Stimulated activated CD4-positive, alpha-beta T cell treated with anti-CD3 and anti-CD28 coated beads, Interleukin-4, amount 100 ng/mL, for 1 hour (primary cell): Measurements from ENCODE around the gene HBA2.
"Not testable (repeated sequence)": the region's sequence is repeated elsewhere in the genome, so short reads cannot be mapped to it uniquely, and the experiment has no call there.

Experiments
- DNase-seq: peaks from one replicate; pipeline ENCODE4 v3.0.0-alpha.2; 2020

The HBA2 gene

DNA sequence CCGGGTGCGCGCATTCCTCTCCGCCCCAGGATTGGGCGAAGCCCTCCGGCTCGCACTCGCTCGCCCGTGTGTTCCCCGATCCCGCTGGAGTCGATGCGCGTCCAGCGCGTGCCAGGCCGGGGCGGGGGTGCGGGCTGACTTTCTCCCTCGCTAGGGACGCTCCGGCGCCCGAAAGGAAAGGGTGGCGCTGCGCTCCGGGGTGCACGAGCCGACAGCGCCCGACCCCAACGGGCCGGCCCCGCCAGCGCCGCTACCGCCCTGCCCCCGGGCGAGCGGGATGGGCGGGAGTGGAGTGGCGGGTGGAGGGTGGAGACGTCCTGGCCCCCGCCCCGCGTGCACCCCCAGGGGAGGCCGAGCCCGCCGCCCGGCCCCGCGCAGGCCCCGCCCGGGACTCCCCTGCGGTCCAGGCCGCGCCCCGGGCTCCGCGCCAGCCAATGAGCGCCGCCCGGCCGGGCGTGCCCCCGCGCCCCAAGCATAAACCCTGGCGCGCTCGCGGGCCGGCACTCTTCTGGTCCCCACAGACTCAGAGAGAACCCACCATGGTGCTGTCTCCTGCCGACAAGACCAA, at the start of gene HBA2:
Gene HBA2 (plus strand): TSS at position 503 of the 568 bp plus-strand sequence. CDS start 37 bp downstream, at position 540.
- not testable (repeated sequence) for DNase-seq

DNA sequence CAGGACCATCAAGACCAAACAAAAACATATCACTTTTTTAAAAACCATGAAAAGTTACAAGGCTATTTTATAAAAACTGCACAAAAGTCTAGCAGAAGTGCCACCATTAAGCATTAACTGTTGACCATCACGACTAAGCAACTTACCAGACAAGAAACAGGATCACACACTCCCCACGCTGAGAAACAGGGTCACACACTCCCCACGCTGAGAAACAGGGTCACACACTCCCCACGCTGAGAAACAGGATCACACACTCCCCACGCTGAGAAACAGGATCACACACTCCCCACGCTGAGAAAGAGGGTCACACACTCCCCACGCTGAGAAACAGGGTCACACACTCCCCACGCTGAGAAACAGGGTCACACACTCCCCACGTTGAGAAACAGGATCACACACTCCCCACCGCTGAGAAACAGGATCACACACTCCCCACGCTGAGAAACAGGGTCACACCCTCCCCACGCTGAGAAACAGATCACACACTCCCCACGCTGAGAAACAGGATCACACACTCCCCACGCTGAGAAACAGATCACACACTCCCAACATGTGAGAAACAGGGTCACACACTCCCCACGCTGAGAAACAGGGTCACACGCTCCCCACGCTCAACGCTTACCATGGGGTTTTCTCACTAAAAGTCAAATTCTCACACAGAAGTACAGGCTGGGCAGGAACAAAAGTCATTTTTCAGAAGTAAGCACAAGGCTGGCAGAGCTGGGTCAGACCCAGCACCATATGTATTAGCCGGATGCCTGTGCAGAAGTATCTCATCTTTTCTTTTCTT, 48.9 kb upstream of the HBA2 start:
- DNase-seq: not testable (repeated sequence)

DNA sequence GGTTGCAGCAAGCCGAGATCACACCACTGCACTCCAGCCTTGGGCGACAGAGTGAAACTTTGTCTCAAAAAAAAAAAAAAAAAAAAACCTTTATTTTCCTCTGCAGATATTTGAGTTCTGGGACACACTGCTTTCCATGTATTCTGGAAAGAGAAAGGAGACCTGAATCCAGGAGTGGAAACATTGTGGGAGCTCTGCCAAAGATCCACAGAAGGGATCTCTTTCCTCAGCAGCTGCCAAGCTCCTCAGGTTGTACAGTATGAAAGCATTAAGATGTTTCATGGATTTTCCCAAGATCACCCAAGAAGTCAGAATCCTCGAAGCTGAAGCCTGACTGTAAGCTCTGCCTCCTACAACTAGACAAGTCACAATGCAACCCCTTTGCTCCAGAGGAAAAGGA, 47.7 kb upstream of the HBA2 start:
- DNase-seq: no peak

DNA sequence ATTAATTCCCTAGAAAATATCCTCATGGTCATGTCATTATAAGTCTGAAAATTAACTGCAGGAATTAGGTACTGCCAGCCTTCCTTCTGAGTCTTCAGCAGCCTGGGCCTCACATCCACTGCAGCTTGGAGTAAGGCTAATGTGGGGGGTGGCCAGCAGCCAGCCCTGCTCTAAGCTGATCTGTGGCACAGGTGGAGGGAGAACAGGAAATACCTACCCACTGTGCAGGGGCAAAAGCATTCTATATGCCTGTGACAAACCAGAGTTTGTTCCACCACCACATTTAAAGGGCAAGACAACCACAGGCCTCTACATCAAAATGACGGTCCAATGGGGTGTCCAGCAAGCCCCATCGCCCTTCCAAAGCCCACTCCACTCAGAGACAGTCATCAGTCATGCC, 43.6 kb upstream of the HBA2 start:
- DNase-seq: no peak

DNA sequence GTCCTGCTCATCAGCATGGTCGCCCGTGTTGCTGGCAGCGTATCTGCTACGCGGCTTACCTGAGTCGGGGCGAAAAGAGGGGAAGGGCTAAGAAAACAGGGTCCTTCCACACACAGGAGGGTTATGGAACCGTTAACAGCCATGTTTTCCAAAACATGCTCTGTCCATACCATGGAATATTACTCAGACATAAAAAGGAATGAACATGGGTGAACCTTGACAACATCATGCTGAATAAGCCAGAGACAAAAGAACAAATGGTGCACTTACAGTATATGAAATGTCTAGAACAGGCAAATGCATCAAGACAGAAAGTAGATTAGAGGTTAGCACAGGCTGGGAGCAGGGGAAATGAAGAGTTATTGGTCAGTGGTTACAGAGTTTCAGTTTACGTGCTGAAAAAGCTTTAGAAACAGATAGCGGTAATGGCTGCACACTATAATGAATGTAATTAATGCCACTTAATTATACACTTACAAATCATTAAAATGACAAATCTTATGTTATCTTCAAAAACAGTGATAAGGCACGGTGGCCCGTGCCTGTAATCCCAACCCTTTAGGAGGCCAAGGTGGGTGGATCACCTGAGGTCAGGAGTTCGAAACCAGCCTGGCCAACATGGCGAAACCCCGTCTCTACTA, 42.0 kb upstream of the HBA2 start:
- DNase-seq: no peak

DNA sequence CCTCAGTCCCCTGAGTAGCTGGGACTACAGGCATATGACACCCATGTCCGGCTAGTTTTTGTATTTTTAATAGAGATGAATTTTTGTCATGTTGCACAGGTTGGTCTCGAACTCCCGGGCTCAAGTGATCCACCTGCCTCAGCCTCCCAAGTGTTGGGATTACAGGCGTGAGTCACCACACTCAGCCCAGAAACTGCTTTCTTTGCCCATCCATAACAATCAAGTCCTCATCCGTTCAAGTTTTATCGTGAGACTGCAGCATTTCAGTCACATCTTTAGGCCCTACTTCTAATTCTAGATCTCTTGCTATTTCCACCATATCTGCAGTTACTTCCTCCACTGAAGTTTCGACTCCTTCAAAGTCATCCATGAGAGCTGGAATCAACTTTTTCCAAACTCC, 40.6 kb upstream of the HBA2 start:
- no peak for DNase-seq

DNA sequence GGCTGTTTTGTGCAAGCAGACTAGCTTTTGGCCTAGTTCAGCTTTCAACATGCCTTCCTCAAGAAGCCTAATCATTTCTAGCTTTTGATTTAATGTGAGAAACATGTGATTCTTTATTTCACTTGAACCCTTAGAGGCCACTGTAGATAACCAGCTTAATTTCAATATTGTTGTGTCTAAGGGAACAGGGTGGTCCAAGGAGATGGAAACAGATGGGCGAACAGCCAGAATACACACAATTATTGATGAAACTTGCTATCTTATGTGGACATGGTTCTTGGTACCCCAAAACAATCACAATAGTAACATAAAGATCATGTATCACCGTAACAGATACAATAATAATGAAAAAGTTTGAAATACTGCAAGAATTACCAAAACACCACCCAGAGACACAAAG, 39.0 kb upstream of the HBA2 start:
- DNase-seq: no peak

DNA sequence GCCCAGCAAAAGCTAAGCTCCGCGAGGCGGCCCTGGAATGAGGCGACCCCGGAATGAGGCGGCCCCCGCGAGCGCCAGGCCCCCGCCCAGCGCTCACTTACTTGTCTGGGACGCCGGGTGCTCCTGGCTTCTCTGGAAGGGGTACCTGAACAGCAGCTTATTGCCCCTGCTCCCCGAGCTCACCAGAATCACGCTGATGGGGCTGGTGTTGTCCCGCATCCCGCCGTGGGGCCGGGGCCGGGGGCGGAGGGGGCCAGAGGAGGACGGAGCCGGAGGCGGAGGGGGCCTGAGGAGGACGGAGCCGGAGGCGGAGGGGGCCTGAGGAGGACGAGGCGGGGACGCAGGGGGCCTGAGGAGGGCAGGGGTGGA, 34.6 kb upstream of the HBA2 start:
- peak; percentile 38 for DNase-seq

DNA sequence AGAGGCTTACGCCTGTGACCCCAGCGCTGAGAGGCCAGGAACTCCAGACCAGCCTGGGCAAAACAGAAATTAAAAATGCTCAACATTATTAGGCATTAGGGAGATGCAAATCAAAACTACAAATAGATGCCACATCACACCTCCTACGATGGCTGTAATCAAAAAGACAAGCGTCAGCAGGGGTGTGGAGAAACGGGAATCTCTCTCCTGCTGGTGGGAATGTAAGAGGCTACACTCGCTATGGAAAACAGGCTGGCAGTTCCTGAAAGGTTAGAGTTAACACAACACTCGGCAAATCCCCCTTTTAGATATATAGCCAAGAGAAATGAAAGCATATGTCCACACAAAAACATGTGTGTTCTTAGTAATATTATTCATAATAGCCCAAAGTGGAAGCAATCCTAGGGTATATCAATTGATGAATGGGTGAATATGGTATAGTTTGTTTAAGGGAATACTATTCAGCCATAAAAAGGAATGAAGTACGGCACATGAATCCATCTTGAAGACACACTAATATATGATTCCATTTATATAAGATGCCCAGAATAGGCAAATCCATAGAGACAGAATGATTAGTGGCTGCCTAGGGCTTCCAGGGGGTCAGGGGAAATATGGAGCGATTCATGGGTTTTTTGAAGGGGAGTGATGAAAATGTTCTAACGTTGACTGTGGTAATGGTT, 32.4 kb upstream of the HBA2 start:
- DNase-seq: no peak

DNA sequence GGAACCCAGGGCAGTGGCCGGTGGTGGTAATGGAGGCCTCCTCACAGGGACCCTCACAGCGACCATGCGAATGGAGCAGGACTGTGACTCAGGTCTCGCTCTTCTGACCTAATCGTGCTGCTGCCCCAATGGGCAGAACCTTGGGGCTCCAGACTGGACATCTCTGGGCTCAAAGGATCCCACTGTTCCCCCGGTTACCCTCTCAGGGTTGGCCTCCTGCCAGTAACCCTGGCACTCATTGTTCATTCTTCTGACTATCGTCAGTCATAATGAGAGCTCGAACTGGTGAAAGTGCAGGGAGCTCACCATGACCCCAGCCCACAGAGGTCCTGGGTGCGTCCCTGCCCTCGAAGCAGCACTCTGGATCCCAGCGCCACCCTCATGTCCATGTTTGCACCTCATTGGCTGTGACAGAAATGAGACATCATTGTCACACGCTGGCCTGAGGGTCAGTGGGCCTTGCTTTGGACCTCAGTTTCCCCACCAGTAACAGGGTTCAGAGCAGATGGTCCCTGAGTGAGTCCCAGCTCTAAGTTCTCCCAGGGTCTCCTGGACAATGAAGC, 30.2 kb upstream of the HBA2 start:
- no peak for DNase-seq

DNA sequence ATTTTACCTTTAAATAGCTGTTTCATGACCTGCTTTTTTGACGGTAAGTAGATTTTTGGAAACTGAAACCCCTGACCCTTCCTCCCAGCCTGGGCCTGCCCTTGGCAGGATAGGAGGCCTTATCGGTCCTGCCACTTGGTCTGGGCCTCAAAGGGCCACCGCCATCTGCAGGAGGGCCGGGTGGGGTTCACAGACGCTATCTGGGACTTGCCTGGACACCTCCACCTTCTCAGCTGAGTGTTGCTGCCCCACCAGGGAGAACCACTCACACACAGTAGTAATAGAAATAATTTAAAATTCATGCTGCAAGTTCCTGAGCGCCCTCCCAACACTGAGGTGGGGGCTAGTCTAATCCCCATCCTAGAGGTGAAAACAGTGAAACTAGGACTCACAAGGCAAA, 29.6 kb upstream of the HBA2 start:
- DNase-seq: no peak

DNA sequence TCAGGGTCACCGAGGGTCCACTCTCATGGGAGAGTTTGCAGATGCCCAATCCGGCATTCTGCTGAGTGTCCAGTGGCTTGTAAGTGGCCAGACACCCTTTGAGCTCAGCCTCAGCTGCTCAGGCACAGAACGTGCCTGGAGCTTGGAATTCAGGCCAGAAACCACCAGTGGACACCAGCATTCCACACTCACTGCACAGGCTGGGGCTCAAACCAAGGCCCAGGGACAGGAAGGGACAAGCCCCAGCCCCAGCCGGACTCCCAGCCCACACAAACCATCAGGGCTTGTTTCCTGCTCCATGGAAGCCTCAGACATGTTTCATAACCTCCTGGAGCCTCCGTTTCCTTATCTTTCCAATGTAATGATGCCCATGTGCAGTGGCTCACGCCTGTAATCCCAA, 29.2 kb upstream of the HBA2 start:
- no peak for DNase-seq

DNA sequence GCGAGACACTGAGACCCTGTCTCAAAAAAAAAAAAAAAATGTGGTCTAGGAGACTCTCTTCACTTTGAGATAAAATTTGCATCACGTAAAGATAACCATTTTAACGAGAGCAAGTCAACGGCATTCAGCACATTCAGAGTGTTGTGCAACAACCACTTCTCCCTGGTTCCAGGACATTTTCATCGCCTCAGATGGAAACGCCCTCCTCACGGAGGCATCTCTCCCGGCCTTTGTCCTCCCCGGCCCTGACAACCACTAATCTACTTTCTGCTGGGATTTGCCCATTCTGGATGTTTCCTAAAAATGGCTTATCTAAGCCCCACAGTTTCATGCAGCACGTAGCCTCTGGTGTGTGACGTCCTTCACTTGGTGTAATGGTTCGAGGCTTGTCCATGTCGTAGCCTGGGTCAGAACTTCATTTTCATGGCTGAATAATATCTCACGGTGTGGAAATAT, 27.9 kb upstream of the HBA2 start:
- DNase-seq: no peak

DNA sequence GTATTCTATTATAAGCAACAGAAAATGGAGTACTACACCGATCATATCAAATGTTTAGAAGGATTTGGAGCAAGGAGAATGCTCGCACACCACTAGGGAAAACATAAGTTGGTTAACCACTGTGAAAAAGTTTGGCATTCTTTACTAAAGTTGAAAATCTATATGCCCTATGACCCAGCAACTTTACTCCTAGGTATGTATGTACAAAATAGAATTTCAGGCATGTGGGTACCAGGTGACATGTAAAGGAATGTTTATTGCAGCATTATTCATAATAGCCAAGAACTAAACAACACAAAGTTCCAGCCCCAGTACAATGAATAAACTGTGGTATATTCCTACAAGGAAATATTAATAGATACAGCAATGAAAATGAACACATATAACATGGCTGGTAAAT, 26.0 kb upstream of the HBA2 start:
- no peak for DNase-seq

DNA sequence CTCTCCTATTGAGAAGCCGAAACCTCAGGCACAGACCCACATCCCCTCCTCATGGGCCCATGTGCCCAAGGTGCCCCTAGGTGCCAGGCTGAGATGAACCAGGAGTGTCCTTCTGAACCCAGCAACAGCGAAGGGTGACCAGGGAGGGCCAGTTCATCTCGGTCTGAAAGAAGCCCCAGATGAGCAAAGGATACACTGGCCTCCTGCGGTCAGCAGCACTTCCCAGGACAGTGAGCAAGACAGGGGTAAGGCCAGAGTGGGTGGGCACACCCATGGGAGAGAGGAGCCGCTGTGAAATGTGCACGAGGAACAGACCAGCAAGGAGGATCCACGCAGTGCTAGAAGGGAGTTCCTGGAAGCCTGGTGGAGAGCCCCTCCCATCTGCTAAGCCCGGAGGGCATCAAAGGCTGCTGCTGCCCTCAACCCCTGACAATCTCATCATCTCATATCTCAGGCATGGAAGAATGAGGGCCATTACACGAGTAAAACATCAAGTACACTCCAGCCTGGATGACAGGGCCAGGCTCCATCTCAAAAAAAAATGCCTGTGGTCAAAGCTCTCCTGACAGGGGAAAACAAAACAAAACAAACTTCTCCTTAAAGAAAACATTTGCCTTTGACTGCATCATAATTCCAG, 23.5 kb upstream of the HBA2 start:
- DNase-seq: no peak

DNA sequence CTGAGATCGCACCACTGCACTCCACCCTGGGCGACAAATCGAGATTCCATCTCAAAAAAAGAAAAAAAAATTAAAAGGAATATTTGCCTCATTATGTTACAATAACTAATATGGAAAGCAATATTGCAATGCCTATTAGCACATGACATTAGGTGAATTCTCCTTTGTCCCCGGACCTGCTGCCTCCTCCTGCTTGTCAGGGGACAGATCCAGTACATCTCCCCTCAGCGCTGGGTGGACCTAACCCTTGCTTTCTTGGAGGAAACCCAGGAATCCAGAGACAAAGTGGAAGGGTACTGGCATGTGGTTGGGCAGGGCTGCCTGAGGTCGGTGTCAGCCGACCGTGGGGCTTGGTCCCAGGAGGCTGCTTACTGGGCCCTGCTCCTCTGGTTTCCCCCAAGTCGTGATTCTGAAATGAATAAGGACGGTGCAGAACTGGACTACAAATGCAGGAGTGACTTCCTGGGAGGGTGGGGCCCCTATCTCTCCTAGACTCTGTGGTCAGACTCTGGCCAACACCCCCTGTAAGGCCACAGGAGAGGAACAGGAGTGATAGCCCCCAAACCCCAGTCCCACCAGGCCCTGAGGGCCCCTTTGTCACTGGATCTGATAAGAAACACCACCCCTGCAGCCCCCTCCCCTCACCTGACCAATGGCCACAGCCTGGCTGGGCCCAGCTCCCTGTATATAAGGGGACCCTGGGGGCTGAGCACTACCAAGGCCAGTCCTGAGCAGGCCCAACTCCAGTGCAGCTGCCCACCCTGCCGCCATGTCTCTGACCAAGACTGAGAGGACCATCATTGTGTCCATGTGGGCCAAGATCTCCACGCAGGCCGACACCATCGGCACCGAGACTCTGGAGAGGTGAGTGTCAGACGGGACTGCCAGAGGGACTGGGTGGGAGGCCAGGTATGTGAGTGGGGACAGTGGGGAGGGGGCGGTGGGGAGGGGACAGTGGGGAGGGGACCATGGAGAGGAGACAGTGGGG, 20.2 kb upstream of the HBA2 start, which contains the start of gene HBZ:
Gene HBZ (plus strand): TSS at position 504 of the 988 bp plus-strand sequence. CDS start 266 bp downstream, at position 770.
- no peak for DNase-seq

DNA sequence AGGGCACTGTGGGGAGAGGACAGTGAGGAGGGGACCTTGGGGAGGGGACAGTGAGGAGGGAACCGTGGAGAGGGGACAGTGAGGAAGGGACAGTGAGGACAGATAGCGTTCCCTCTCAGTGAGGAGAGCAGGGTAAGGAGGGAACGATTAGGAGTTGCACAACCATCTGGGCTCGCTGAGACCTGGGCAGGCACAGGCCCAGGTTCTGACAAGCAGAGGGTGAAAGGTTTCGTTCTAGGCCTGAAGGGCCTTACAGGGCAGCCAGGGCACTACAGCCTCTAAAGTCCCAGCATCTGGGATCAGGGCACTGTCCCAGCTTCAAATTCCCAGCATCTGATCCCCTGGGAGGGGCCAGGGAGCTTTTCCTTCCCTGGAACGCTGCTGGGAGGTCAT, 19.6 kb upstream of the HBA2 start:
- DNase-seq: not testable (repeated sequence)

DNA sequence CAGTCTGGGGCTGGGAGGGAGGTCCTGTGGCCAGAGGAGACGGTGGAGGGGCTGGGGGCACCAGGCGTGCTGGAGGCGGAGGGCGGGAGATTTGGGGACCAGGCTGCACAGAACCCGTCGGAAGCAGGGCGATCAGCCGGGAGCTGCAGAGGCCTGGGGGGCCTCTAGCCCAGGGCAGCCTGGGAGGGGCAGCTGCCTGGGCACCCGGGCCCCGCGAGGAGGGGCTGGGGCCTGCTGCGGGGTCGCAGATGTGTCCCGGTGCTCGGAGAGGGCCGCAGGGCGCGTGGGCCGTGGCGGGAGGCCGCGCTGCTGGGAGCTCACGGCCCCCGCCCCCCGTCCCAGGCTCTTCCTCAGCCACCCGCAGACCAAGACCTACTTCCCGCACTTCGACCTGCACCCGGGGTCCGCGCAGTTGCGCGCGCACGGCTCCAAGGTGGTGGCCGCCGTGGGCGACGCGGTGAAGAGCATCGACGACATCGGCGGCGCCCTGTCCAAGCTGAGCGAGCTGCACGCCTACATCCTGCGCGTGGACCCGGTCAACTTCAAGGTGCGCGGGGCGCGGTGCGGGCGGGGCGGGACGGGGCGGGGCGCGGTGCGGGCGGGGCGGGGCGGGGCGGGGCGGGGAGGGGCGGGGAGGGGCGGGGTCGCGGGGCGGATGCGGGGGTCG, 19.0 kb upstream of the HBA2 start:
- not testable (repeated sequence) for DNase-seq

DNA sequence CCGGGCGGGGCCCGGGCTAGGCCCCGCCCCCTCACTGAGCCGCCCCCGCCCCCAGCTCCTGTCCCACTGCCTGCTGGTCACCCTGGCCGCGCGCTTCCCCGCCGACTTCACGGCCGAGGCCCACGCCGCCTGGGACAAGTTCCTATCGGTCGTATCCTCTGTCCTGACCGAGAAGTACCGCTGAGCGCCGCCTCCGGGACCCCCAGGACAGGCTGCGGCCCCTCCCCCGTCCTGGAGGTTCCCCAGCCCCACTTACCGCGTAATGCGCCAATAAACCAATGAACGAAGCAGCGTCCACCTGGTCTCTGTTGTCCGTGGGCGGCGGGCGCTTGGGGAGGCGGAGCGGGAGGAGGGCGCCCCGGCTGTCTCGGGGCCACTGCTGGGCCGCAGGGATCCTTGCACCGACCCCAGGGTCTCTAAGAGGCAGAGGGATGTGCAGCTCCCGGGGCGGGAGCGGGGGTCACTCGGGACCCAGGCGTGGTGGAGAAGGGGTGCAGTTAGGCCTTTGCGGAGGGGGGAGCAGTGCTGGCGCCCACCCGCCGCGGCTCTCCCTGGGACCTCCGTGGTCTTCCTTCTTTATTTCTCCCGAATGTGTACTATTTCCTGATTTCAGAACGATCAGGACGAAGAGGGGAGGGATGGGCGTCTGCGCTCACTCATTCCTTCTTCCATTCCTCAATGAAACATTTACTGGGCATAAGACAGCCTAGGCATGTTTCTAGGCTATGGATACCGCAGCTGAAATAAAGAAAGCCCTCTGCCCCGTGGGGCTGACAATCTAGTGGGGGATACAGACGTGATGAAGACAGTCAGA, 18.3 kb upstream of the HBA2 start:
- peak; percentile 17 for DNase-seq

DNA sequence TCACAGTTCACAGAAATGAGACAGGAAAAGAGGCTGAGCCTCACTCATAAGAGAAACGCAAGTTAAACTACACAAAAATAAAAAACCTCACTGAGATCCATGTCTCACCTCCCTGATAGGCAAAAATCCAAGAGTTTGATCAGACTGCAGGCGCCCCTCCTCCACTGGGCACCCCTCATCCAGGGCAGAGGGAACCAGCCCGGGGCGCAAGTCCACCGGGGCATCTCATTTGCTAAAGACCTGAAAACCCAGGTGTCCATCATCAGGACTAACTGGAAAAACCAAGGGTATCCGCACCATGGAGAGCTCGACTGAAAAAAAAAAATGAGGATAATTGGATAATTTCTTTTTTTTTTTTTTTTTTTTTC, 17.7 kb upstream of the HBA2 start:
- no peak for DNase-seq
